ENCODE measurements around the gene NDP.
"Not testable (repeated sequence)": the region's sequence is repeated elsewhere in the genome, so short reads cannot be mapped to it uniquely, and the experiment has no call there.

NDP gene

DNA sequence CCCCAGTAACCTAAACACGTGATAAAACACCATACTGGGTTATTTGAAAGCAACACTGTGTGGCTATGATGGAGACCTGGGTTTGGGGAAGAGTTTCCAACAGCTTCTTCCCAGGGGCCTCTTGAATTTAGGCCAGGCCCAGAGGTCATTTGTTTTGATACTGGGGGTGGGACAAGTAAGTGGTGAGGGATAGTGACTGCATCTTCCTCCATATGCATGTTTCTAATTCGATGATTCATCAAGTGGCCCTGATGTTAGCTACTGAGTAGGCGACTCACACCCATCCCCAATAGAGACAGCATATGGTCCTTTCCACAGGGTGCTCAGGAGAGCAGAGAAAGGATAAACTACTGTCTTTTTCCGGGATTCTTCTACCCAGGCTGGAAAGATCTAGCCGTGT lies 2.7 kb downstream of the NDP start:
- no peak for DNase-seq (ENCODE audit: low spot score)

DNA sequence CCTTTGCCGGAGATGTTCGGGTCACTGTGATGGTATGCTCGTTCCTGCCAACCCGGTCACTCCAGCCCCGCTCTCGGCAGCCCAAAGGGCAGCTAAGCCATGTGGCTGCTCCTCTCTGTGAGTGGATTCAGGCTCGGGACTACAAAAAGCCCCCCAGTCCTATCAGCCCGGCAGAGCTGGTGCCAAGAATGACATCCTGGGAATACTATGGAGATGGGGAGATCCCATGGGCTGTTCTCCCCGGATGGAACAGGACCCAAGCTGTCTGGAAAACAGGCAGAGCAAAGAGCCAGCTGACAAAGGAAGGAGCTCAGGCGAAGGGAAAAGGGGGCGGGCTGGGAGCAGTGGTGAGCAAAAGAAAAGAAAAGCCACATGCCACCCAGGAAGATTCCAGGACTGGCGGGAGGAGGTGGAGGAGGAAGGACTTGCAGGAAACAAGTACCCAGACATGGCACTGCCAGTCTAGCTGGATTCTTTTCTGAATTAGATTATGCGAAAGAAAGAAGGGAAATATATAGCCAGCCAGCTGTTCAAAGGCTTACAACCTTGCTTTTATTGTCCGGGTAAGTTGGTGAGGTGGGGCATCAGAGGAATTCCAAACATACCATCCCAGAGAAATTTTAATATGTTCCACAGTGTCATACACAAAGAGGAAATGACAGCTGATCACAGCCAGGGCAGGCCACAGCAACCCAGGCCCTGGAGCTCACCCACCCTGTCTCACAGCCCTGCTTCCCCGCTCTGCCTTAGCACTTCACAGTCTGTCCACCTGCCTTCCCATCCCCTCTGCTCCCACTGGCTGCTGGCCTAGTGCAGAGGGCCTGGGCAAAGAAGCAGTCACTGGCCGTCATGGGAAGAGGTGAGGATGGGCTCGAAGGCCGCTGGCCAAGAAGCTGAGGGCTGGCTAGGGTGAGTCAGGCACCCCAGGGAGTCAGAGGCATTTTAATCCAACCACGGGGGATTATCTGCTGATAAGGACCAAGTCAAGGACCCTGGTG lies 3.4 kb downstream of the NDP start:
- no peak for DNase-seq (ENCODE audit: low spot score)

DNA sequence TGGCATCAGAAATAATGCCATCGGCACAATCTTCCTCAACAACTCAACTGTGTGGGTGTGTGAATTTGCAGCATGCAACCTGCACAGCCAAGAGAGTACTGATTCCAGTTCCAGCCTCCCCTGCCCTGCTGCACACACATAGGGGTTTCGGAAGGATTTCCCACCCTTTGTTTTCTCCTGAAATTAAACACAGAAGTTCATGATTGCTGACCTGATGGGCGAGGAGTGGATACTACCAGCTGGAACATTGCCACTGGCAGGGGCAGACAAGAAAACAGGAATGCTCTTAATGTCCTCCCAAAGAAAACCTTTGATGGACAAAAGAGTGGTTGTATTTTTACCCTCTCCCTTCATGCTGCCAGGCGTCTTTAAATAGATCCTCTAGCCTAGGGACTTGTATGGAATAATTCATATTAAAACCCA lies 4.8 kb downstream of the NDP start:
- DNase-seq (ENCODE audit: low spot score), result no peak

DNA sequence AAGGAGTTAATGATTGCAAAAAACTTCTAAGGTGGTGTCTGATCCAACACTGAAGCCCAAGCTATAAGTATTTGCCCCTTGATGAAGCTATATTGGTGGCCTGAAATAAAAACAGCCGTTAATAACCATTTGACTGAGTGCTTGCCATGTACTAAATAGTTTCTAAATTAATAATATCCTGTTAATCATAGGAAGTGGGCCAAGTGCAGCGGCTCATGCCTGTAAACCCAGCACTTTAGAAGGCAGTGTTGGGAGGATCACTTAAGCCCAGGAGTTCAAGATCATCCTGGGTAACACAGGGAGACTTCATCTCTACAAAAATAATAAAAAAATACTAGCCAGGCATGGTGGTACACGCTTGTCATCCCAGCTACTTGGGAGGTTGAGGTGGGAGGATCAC lies 8.3 kb downstream of the NDP start:
- DNase-seq (ENCODE audit: low spot score), result no peak

GRCh38 chrX:43963726-43964125 lies 9.5 kb downstream of the NDP start:
- DNase-seq (ENCODE audit: low spot score), result no peak

DNA sequence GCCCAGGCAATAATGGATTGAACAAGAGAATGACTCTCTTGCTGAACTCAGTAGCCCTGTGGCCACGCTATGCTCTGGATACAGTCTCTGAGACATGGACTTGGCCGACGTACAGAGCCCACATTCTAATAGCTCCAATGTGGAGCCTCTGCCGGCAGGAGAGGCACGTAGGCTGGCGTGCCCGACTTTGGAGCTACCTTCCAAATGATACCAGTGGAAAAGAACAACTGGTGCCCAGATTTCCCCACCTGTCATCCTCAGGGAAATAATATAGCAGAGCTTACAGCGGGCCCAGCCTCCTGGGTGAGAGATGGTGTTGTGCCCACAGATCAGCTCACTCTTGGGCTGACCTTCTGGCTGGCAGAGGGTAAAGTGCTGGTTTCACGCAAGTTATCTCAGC lies 10.6 kb downstream of the NDP start:
- DNase-seq (ENCODE audit: low spot score), result no peak

- DNase-seq (ENCODE audit: low spot score), result no peak
Measured at GRCh38 chrX:43961699-43962098, 11.5 kb downstream of the NDP start.

DNA sequence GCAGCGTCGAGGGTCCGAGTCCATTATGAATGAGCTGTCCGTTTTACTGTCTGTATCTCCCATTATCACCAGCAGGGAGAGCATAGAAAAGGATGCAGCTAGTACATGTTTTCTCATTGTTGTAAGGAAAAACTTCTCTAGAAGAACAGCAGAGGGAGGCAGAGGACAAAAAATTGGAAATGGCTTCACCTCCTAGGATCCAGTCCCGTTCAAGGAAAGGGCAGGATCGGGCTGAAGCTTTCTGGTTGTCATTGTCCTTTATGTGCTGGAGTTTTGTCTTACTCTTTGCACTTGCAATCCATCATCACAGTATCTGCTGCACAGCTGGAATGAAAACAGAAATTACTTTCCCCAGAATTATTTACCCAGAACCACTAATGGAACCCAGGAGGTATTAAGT lies 14.7 kb downstream of the NDP start:
- peak; percentile 53 for DNase-seq (ENCODE audit: low spot score)

DNA sequence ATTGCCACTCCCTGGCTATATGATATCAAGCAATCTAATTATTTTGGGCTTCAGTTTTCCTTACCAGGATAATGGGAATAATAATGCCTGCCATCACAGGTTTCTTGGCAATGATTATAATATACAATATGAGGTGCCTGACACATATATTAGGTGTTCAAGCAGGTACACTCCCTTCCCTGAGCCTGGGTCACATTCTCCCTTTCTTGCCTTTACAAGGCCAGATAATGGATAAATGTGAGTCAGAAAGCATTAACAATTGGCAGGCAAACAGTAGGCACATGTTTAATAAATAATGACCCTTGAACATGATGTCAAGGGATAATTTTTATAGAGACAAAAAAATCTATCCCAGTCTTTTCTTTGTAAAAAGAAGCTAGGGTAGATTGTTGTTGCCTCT lies 17.2 kb downstream of the NDP start:
- DNase-seq (ENCODE audit: low spot score), result no peak

- no peak for DNase-seq (ENCODE audit: low spot score)
Measured at GRCh38 chrX:43953218-43953617, 20.0 kb downstream of the NDP start.

DNA sequence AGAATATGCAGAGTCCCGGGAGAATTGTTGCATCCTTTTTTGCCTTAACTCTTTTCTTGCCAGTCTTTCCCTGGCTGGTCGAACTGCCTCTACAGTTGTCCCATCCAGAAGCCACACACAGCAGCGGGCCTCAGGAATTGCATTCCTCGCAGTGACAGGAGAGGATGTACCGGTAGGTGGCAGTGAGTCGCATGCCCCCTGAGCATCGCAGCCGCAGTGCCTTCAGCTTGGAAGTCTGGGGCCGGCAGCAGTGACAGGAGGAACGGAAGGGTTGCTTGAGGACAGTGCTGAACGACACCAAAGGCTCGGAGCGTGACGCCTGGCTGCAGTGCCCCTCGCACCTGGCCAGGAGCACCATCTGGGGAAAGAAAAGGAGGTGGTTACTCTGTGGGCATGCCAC lies 23.5 kb downstream of the NDP start:
- DNase-seq (ENCODE audit: low spot score), result peak; percentile 69

DNA sequence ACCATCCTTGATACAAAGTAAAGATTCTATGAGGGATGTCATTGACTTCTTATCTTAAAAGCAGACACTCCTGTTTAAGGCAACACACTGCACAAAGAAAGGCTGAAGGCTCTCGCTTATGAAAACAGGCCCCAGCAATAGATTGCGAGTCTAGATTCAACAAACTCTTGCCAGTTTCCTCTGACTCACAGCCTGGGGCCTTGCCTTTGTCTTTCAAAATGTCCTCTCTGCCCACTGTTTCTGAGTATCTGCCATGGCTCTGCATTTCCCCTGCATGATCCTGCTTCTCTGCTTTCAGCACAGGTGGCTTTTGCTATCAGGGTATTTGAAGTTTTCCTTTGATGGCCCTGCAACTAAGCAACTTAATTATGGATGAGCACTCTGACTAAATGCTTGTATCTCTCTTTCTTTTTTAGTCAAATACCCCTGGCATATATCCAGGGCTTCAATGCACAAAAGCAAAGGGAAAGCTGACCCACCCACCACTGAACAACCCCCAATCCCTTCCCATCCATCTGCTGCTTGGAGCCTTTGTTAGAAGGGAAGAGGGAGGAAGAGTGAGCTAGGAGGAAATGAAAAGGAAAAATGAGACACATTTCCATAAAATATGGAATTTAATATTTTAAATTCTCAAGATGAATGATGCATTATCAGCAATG lies 32.2 kb downstream of the NDP start:
- no peak for DNase-seq (ENCODE audit: low spot score)

DNA sequence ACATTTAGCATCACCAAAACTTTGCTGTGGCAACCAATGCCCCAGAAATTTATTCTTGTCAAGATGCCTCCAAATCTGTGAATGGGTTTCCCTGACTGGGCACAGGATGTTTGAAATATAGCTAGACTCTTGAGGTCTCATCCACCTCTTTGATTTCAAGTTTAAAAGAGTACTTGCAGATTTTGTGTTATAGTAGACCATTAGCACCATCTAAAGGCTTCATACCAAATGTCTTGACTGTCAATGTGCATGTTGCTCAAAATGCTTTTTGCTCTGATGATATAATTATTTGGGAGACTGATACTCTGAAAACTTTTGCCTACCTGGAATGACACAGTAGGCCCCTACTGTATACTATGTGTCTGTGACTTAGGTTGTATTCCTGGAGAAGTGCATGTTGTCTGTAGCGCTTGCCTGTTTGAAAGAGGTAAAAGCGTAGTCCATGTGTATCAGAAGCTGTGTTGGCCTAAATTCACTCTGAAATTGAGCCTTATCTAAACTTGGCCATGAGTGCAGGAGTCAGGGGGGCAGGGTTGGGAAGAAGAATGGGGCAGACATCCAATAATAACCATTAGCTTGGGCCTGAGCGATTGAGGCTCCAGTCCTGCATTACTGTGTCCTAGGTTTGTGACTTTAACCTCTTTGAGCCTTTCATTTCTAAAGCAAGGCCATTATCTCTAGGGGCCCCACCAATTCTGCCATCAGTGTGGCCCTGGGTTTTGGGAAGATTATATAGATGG lies 33.8 kb downstream of the NDP start:
- DNase-seq (ENCODE audit: low spot score), result no peak

- DNase-seq (ENCODE audit: low spot score), result not testable (repeated sequence)
Measured at GRCh38 chrX:43922032-43922431, 51.2 kb downstream of the NDP start.

- not testable (repeated sequence) for DNase-seq (ENCODE audit: low spot score)
Measured at GRCh38 chrX:43910772-43911171, 62.4 kb downstream of the NDP start.

GRCh38 chrX:43910012-43910411 lies 63.2 kb downstream of the NDP start:
- DNase-seq (ENCODE audit: low spot score), result no peak

GRCh38 chrX:43909141-43909540 lies 64.0 kb downstream of the NDP start:
- DNase-seq (ENCODE audit: low spot score), result no peak

DNA sequence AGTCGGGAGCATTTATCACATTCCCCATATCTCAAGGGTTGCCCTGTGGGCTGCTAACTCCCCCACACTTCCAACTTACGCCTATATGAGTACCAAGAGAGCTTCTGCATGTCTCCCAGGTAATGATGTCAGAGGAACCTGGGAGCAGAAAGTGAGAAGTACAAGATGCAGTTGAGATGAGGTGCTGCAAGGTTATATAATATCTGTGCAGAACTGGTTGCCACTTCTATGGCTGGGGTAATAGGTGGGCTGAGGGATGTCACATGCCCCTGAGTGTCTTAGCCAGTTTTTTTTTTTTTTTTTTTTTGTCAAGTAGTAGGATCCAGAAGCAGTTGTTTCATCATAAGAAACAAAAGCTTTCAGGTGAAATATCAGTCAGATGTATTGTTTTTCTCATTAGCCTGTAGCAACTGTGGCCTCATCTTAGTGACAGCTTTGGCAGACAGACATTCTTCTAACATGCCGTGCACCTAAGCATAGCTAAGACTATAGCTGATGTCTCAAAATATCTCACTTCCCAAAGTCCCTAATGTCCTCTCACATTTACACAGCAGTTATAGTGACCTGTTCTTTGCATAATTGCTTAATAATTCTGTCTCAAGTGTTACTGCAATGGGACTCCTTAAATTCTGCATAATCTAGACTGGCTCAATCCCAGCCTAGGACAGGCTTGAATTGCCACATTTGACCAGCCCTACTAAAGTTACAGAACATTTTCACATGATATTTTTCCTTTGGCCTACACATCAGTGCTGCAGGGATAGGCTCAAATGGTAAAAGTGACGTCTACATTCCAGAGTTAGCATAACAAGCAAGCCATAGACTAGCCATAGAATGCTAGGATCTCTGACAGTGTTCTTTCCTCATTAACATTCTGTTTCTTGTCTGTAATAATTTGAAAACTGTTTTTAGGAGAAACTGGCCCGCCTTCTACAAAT lies 73.0 kb downstream of the NDP start:
- DNase-seq (ENCODE audit: low spot score), result no peak

All from D341Med (cell line).